Measurements from ENCODE around the gene CNPY2.

- no peak for TF ChIP-seq CTCF (IDR thresholded peaks at IDR 0.05)
- TF ChIP-seq POLR2A (IDR thresholded peaks at IDR 0.05), result no peak
Observed at GRCh38 chr12:56261503-56262232, 54.1 kb downstream of the CNPY2 start.

All from tibial nerve (tissue), 3 donors.